ENCODE measurements around the gene PRKD3.
"Not testable (repeated sequence)": the region's sequence is repeated elsewhere in the genome, so short reads cannot be mapped to it uniquely, and the experiment has no call there.

Gene PRKD3

GRCh38 chr2:37306024-37306423 is 18.6 kb downstream of the PRKD3 start:
- DNase-seq: no peak

DNA sequence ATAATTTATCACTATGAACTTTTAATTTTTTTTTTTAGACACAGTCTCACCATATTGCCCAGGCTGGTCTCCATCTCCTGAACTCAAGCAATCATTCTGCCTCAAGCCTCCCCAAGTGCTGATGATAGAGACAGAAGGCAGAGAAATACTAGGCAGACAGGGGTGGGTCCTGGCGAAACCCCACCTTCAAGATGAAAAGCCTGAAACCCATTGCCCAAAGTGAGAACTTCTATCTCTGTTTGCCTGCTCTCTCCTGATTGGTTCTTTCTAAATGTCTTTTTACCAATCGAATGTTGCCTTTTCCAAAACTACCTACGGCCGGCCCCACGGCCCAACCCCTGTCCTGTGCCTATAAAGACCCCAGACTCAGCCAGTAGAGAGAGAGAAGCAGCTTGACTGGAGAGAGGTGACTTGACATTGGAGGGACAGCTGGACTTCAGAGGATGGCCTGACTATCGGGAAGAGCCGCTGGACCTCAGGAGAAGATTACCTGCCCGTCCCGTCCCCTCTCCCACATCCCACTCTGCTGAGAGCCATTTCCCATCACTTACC is 21.9 kb downstream of the PRKD3 start:
- DNase-seq: no peak

- no peak for DNase-seq
Measured at GRCh38 chr2:37301408-37301807, 23.2 kb downstream of the PRKD3 start.

- no peak for DNase-seq
Measured at GRCh38 chr2:37300578-37300977, 24.1 kb downstream of the PRKD3 start.

GRCh38 chr2:37300146-37300545 is 24.5 kb downstream of the PRKD3 start:
- DNase-seq: no peak

GRCh38 chr2:37297632-37298031 is 27.0 kb downstream of the PRKD3 start:
- no peak for DNase-seq

DNA sequence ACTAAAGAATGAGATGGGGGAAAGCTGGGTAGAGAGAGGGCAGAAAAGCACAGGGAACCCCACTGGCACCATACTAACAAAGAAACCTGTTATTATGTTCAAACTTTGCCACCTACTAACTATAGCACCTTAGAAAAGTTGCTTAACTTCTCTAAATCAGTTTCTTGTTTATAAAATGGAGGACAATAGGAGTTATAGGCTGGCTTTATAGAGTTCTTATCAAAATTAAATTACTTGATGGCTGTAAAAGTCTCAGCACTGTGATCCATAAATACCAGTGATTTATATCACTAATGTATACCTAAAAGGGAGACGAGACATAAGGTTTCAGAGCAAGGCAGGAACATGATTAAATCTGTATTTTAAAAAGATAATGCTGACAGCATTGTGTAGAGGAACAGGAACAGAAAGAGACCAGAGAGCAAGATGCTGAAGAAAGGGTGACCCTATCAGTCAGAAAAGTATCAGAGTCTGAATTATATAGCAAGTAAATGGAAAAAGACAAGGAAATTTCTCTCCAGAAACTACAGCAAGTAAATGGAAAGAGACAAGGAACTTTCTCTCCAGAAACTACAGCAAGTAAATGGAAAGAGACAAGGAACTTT is 29.1 kb downstream of the PRKD3 start:
- no peak for DNase-seq

DNA sequence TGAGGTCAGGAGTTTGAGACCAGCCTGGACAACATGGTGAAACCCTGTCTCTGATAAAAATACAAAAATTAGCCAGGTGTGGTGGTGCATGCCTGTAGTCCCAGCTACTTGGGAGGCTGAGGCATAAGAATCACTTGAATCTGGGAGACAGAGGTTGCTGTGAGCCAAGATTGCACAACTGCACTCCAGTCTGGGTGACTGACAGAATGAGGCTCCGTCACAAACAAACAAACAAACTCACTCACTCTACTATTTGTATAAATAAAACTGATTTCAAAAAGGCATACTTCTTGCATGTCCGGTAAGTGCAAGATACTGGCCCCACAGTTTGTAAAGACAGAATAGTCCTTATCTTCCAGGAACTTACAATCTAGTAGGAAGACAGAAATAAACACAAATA is 29.8 kb downstream of the PRKD3 start:
- DNase-seq: not testable (repeated sequence)

DNA sequence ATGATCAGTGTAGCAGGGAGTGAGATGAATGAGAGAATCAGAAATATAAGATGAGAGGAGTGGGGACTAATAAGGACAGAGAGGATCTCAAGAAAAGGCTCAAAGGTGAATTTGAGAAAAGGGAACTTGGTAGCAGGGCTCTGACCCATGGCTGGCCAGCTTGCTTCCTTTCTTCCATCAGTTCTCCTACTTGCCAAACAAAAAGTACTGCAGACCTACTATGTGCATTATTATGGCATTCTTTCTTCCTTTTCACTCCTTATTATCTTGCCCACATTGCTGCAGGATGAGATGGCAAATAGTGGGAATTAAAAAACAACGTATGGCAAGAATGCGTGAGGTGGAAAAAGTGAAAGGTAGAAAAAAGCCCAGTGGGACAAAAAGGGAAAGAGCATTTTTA is 33.0 kb downstream of the PRKD3 start:
- no peak for DNase-seq

- no peak for DNase-seq
Measured at GRCh38 chr2:37287966-37288365, 36.7 kb downstream of the PRKD3 start.

DNA sequence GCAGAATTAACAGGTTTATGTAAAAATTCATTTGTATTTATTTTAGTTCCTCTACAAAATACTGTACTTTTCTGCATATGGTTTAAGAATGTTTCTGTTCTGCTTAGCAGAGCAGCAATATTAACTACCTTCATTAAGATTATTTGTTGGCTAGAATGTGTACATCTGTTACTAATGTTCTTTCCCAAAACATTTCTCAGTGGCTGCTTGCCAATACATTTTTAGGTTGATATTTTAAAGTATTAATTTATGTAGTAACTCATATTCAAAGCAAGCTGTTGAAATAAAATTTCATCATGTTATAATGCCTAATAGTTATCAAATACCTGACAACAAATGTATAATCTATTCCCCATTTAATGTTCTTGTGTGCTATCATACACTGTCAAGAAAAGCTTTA is 40.3 kb downstream of the PRKD3 start:
- DNase-seq: no peak

- no peak for DNase-seq
Measured at GRCh38 chr2:37283207-37283606, 41.4 kb downstream of the PRKD3 start.

- no peak for DNase-seq
Measured at GRCh38 chr2:37282746-37283145, 41.9 kb downstream of the PRKD3 start.

DNA sequence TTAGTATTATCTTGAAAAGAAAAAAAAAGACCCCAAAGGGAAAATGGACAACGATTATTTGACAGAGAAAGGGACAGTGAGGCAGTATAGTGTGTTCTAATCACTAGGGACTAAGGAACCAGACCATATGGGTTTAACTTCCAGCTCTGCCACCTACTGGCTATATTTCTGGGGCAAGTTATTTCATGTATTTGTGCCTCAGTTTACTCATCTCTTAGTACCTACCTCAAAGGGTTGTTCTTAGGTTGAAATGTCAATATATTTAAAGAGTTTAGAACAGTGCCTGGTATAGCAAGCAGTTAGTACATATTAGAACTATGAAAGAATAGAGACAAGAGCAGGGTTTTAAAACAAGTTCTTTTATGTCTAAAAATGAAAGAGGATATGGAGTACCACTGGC is 42.7 kb downstream of the PRKD3 start:
- DNase-seq: no peak

GRCh38 chr2:37276291-37276690 is 48.3 kb downstream of the PRKD3 start:
- DNase-seq: no peak

All from activated CD8-positive, alpha-beta memory T cell treated with anti-CD3 and anti-CD28 coated beads, Interleukin-2, amount 50 U/mL, for 48 hours (primary cell).